Endodermal cell (in vitro differentiated cells): Measurements from ENCODE around the gene ARHGEF10L. TPM values are rescaled to one million over a fixed set of nuclear protein-coding genes. Genes with fewer than 3 reads are reported as not detected.

ENCODE experiments used
- DNase-seq: peaks from one replicate; pipeline ENCODE4 v3.0.0-alpha.2; 2017
- H3K27ac ChIP-seq: 2 replicates; pipeline ENCODE4 v1.5.1; 2013; ENCODE audit warnings: mild to moderate bottlenecking, low read depth, low read length, moderate library complexity
- H3K27me3 ChIP-seq: 2 replicates; pipeline ENCODE4 v1.6.1; 2013; ENCODE audit warnings: mild to moderate bottlenecking, low read length, moderate library complexity; ENCODE audit not compliant: insufficient read depth, control insufficient read depth, poor library complexity, severe bottlenecking
- H3K36me3 ChIP-seq: 2 replicates; pipeline ENCODE4 v1.7.0; 2013; ENCODE audit warnings: mild to moderate bottlenecking, low read length, moderate library complexity; ENCODE audit not compliant: control insufficient read depth, insufficient read depth
- H3K4me1 ChIP-seq: one replicate; pipeline ENCODE4 v1.7.0; 2013; ENCODE audit warnings: low read length; ENCODE audit not compliant: control insufficient read depth, insufficient read depth
- H3K4me3 ChIP-seq: 2 replicates; pipeline ENCODE4 v1.5.1; 2013; ENCODE audit warnings: mild to moderate bottlenecking, low read length, moderate library complexity
- H3K9ac ChIP-seq: 2 replicates; pipeline ENCODE4 v1.6.1; 2013; ENCODE audit warnings: mild to moderate bottlenecking, low read length, moderate library complexity; ENCODE audit not compliant: poor library complexity, severe bottlenecking; ENCODE audit errors: extremely low read depth
- H3K9me3 ChIP-seq: 2 replicates; pipeline ENCODE4 v1.6.1; 2013; ENCODE audit warnings: mild to moderate bottlenecking, low read length, moderate library complexity; ENCODE audit not compliant: control insufficient read depth
- H3K27ac Mint-ChIP-seq: 2 replicates; pipeline ENCODE4 v1.8.0; 2020; ENCODE audit warnings: mixed read lengths
- H3K27me3 Mint-ChIP-seq: 2 replicates; pipeline ENCODE4 v1.8.0; 2021; ENCODE audit warnings: mild to moderate bottlenecking, mixed read lengths; ENCODE audit not compliant: insufficient read depth
- H3K36me3 Mint-ChIP-seq: 2 replicates; pipeline ENCODE4 v1.8.0; 2020; ENCODE audit warnings: low read depth, mixed read lengths
- H3K4me1 Mint-ChIP-seq: 2 replicates; pipeline ENCODE4 v1.8.0; 2020; ENCODE audit warnings: mixed read lengths
- H3K4me3 Mint-ChIP-seq: 2 replicates; pipeline ENCODE4 v1.8.0; 2020; ENCODE audit warnings: mild to moderate bottlenecking, moderate library complexity, mixed read lengths
- H3K9me3 Mint-ChIP-seq: 2 replicates; pipeline ENCODE4 v1.8.0; 2020; ENCODE audit warnings: mild to moderate bottlenecking, mixed read lengths
- WGBS, 2 experiments: methylation state at CpG; one replicate each; pipeline versions ENCODE4 v1.1.5 to v1.1.7; 2013; ENCODE audit warnings: missing lambda C conversion rate in 2 of 2, mixed read lengths in 1 of 2; ENCODE audit not compliant: insufficient coverage in 1 of 2, insufficient read length in 1 of 2; 5-methylcytosine and 5-hydroxymethylcytosine counted together
- total RNA-seq, 2 donors: library from RNA; stranded (reverse); fragmentation: NEBNext Ultra II Directional in 1 of 2; extraction: Animal tissue kit (Norgen Biotek cat#: 25700) in 1 of 2; gene quantifications; 2 replicates in 1 of 2; 3 replicates in 1 of 2; pipeline ENCODE4 v1.2.1, GENCODE V29; 2021
- TF ChIP-seq, protein P1 (sequence below): fragments of 200-600 bp; sonication (generic); conservative IDR thresholded peaks from 2 replicates; pipeline ENCODE4 v1.5.0; 2021; ENCODE audit warnings: antibody characterized with exemption, mild to moderate bottlenecking

The ARHGEF10L gene
- total RNA-seq, 2 donors from 2014 or later, result 5.2 to 10.5 TPM

GRCh38 chr1:17563494-17564281 is 24.2 kb downstream of the ARHGEF10L start:
- Mint-ChIP-seq H3K4me1 (peaks cover 18% of the 10 kb centered on the region), H3K36me3 (no peaks in the 10 kb centered on the region), H3K4me3 (no peak overlapping the region), H3K27ac (no peak overlapping the region), H3K9me3 (no peaks in the 10 kb centered on the region), H3K27me3 (peaks cover 57% of the 10 kb centered on the region)
- H3K9ac ChIP-seq, result no peak overlapping the region
- peak; percentile 32 for DNase-seq
- H3K4me1 ChIP-seq, result peaks cover 7% of the 10 kb centered on the region
- WGBS, 2 experiments, result 92% methylated on average over 6 to 8 of the region's 8 CpGs
- no peaks in the 10 kb centered on the region for H3K36me3 ChIP-seq
- H3K9me3 ChIP-seq, result no peaks in the 10 kb centered on the region
- H3K27ac ChIP-seq, result peak overlapping the region; percentile 81
- H3K27me3 ChIP-seq, result peaks cover 8% of the 10 kb centered on the region
- TF ChIP-seq, protein P1, sequence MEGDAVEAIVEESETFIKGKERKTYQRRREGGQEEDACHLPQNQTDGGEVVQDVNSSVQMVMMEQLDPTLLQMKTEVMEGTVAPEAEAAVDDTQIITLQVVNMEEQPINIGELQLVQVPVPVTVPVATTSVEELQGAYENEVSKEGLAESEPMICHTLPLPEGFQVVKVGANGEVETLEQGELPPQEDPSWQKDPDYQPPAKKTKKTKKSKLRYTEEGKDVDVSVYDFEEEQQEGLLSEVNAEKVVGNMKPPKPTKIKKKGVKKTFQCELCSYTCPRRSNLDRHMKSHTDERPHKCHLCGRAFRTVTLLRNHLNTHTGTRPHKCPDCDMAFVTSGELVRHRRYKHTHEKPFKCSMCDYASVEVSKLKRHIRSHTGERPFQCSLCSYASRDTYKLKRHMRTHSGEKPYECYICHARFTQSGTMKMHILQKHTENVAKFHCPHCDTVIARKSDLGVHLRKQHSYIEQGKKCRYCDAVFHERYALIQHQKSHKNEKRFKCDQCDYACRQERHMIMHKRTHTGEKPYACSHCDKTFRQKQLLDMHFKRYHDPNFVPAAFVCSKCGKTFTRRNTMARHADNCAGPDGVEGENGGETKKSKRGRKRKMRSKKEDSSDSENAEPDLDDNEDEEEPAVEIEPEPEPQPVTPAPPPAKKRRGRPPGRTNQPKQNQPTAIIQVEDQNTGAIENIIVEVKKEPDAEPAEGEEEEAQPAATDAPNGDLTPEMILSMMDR, result no peak
- no peak overlapping the region for H3K4me3 ChIP-seq

GRCh38 chr1:17564458-17565393 is 25.2 kb downstream of the ARHGEF10L start:
- TF ChIP-seq, protein P1, result no peak
- H3K4me1 Mint-ChIP-seq, result peaks cover 25% of the 10 kb centered on the region
- peaks cover 7% of the 10 kb centered on the region for H3K4me1 ChIP-seq
- H3K9me3 ChIP-seq, result no peaks in the 10 kb centered on the region
- H3K36me3 Mint-ChIP-seq, result no peaks in the 10 kb centered on the region
- peak overlapping the region; percentile 81 for H3K27ac ChIP-seq
- H3K4me3 Mint-ChIP-seq, result peak overlapping the region; percentile 5
- peak overlapping the region; percentile 20 for H3K9ac ChIP-seq
- DNase-seq, result peak; percentile 72
- WGBS, 2 experiments, result 79 to 90% methylated on average over 11 to 16 of the region's 16 CpGs
- no peaks in the 10 kb centered on the region for H3K36me3 ChIP-seq
- H3K27me3 ChIP-seq, result peaks cover 8% of the 10 kb centered on the region
- peak overlapping the region; percentile 80 for H3K27ac Mint-ChIP-seq
- no peak overlapping the region for H3K4me3 ChIP-seq
- no peaks in the 10 kb centered on the region for H3K9me3 Mint-ChIP-seq
- H3K27me3 Mint-ChIP-seq, result peaks cover 63% of the 10 kb centered on the region

GRCh38 chr1:17565461-17566252 is 26.2 kb downstream of the ARHGEF10L start:
- peaks cover 70% of the 10 kb centered on the region for H3K27me3 Mint-ChIP-seq
- Histone ChIP-seq H3K27me3 (peaks cover 8% of the 10 kb centered on the region), H3K4me1 (peaks cover 7% of the 10 kb centered on the region), H3K36me3 (no peaks in the 10 kb centered on the region), H3K27ac (peak overlapping the region; percentile 81), H3K4me3 (no peak overlapping the region), H3K9ac (peak overlapping the region; percentile 20), H3K9me3 (no peaks in the 10 kb centered on the region)
- H3K4me3 Mint-ChIP-seq, result peak overlapping the region; percentile 5
- peaks cover 28% of the 10 kb centered on the region for H3K4me1 Mint-ChIP-seq
- WGBS, 2 experiments, result 47 to 51% methylated on average over 7 to 17 of the region's 17 CpGs
- no peaks in the 10 kb centered on the region for H3K9me3 Mint-ChIP-seq
- H3K36me3 Mint-ChIP-seq, result no peaks in the 10 kb centered on the region
- DNase-seq, result peak; percentile 86
- TF ChIP-seq, protein P1, result no peak
- H3K27ac Mint-ChIP-seq, result peak overlapping the region; percentile 80
